PC-9 (cell line): ENCODE measurements around the gene TFCP2L1. TPM values are rescaled to one million over a fixed set of nuclear protein-coding genes. Genes with fewer than 3 reads are reported as not detected.
A peak's percentile ranks its signal among the peaks of the same experiment; 100 is the strongest.

ENCODE experiments used
- BruUV-seq: library from RNA; stranded (reverse); fragments of 400-500 nt; replicated peaks from 2 replicates; lab custom pipeline; 2021; lab: Mats Ljungman, UMichigan
- CTCF ChIA-PET: fragments of 300-600 bp; sonication (Branson Sonifier 250); formaldehyde crosslinking; loops from one replicate; lab custom pipeline; 2022; ENCODE audit warnings: antibody characterized with exemption; lab: Charles Lee
- POLR2A ChIA-PET: fragments of 300-600 bp; sonication (Branson Sonifier 250); formaldehyde crosslinking; loops from one replicate; lab custom pipeline; 2022; ENCODE audit warnings: antibody characterized with exemption; ENCODE audit not compliant: unreplicated experiment; lab: Charles Lee
- DNase-seq, 2 experiments: peaks; one replicate each; pipeline versions ENCODE4 v3.0.0 to v3.0.0-alpha.2; 2015 to 2022; ENCODE audit warnings: mixed read lengths in 1 of 2
- H2AFZ ChIP-seq: fragments of 200-600 bp; sonication (generic); 2 replicates; pipeline ENCODE4 v1.8.1; 2017; ENCODE audit warnings: antibody characterized with exemption
- H3F3A ChIP-seq: fragments of 200-600 bp; sonication (generic); 2 replicates; pipeline ENCODE4 v1.8.1; 2017; ENCODE audit warnings: antibody characterized with exemption, mild to moderate bottlenecking, low read depth; ENCODE audit not compliant: insufficient read depth
- H3K27ac ChIP-seq: fragments of 200-600 bp; sonication (generic); 2 replicates; pipeline ENCODE4 v1.6.1; 2016; ENCODE audit warnings: mixed run types
- H3K27me3 ChIP-seq: fragments of 200-600 bp; sonication (generic); 2 replicates; pipeline ENCODE4 v1.6.1; 2016; ENCODE audit warnings: low read depth, mixed run types; ENCODE audit not compliant: insufficient read depth
- H3K36me3 ChIP-seq: fragments of 200-600 bp; sonication (generic); 2 replicates; pipeline ENCODE4 v1.6.1; 2016; ENCODE audit warnings: low read depth, mixed run types
- H3K4me1 ChIP-seq: fragments of 200-600 bp; sonication (generic); replicated peaks from 2 replicates; pipeline ENCODE4 v1.6.1; 2016; ENCODE audit warnings: mixed run types; ENCODE audit not compliant: insufficient read depth
- H3K4me2 ChIP-seq: fragments of 200-600 bp; sonication (generic); 2 replicates; pipeline ENCODE4 v1.6.1; 2017; ENCODE audit warnings: mixed run types
- H3K4me3 ChIP-seq: fragments of 200-600 bp; sonication (generic); 2 replicates; pipeline ENCODE4 v1.6.1; 2016; ENCODE audit warnings: mixed run types
- H3K79me2 ChIP-seq: fragments of 200-600 bp; sonication (generic); 2 replicates; pipeline ENCODE4 v1.6.1; 2017; ENCODE audit warnings: low read depth, mixed run types
- H3K9me2 ChIP-seq: fragments of 200-600 bp; sonication (generic); 2 replicates; pipeline ENCODE4 v1.8.1; 2017; ENCODE audit warnings: mild to moderate bottlenecking; ENCODE audit not compliant: insufficient read depth
- H3K9me3 ChIP-seq: fragments of 200-600 bp; sonication (generic); 2 replicates; pipeline ENCODE4 v1.8.1; 2016; ENCODE audit warnings: low read depth; ENCODE audit not compliant: insufficient read depth
- H4K20me1 ChIP-seq: fragments of 200-600 bp; sonication (generic); 2 replicates; pipeline ENCODE4 v1.8.1; 2017; ENCODE audit not compliant: insufficient read depth
- CTCF ChIP-seq: fragments of 200-600 bp; sonication (generic); conservative IDR thresholded peaks from 2 replicates; pipeline ENCODE4 v1.6.1; 2017; ENCODE audit warnings: mixed run types, antibody characterized with exemption, mild to moderate bottlenecking, moderate library complexity
- EZH2 ChIP-seq: fragments of 200-600 bp; sonication (generic); IDR thresholded peaks from 2 replicates; pipeline ENCODE4 v1.8.0; 2017; ENCODE audit warnings: antibody characterized with exemption, low read depth
- intact Hi-C: fragments of 100-400 bp; cut with micrococcal nuclease; formaldehyde crosslinking; loops from one replicate; pipeline ENCODE4 v1.10.0; 2022; ENCODE audit not compliant: unreplicated experiment
- total RNA-seq: library from RNA; stranded (reverse); gene quantifications from 2 replicates; pipeline ENCODE4 v1.2.3, GENCODE V29; 2021

TFCP2L1 gene
- total RNA-seq, 1 experiment from 2014 or later = 4.6 TPM

DNA sequence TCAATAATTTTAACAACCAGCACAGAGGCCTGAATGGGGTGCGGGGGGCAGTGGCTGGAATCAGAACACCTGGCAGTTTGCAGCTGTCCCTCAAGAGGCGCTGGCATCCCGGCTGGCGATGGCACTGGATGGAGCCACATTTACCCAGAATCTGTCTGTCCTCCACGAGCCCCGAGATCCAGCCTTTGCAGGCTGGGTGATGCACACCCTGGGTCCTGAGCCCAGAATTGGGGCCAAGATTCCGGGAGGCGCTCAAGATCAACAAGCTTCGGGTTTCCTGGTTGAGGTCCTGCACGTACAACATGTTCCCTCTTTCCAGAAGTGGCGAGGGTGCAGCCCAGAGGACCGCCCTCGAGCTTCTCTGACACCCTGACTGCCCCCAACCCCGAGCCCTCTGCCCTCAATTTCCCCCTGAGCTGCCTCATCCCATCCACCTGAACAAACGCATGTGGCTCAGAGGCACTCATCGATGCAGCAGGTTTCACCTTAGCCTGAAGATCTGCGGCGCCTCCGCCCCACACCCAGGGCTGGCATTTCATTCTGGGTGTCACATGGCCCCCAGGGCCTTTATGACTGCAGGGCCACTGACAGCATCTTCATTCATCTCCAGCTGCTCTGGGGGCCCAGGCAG, 97.5 kb downstream of the TFCP2L1 start:
- BruUV-seq = no TSS peak
- DNase-seq = no peak
- H3K27me3 ChIP-seq = no peaks in the 10 kb centered on the region
- H3K36me3 ChIP-seq = no peaks in the 10 kb centered on the region
- H2AFZ ChIP-seq = no peak overlapping the region
- POLR2A ChIA-PET = no interaction called here
- no peak for TF ChIP-seq CTCF
- TF ChIP-seq EZH2 = no peak
- intact Hi-C loops = no loop called here
- CTCF ChIA-PET = no interaction called here
- no peak overlapping the region for H3K4me3 ChIP-seq
- H3F3A ChIP-seq = peaks cover 18% of the 10 kb centered on the region; the same call in 1 of the 2 replicates
- no peak overlapping the region for H3K27ac ChIP-seq
- H3K4me1 ChIP-seq = peaks cover 16% of the 10 kb centered on the region
- no peaks in the 10 kb centered on the region for H3K9me2 ChIP-seq
- H3K79me2 ChIP-seq = no peaks in the 10 kb centered on the region
- H4K20me1 ChIP-seq = no peaks in the 10 kb centered on the region
- H3K9me3 ChIP-seq = no peaks in the 10 kb centered on the region
- H3K4me2 ChIP-seq = no peak overlapping the region

DNA sequence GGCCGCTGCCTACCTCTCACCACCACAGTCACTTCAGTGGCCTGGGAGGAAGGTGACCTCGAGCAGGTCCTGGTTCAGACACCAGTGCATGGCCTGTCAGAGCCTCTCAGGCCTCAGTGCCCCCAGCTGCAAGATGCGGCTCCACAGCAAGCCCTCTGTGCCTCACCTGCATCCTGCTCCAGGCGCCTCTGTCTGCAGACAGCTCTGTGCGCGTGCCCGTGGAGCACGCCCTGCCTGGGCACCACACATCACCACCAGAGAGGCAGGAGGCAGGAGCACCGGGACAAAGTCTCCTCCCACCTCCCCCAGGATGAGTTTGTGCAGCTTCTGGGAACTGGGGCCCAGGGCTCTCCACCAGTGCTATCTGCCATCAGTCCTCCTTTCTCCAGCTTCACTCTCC, 98.7 kb downstream of the TFCP2L1 start:
- DNase-seq = no peak
- intact Hi-C loops = no loop called here
- Histone ChIP-seq H3K36me3 (no peaks in the 10 kb centered on the region), H3K79me2 (no peaks in the 10 kb centered on the region), H3K9me2 (no peaks in the 10 kb centered on the region), H3K27me3 (no peaks in the 10 kb centered on the region), H2AFZ (no peak overlapping the region), H3K4me2 (peak overlapping the region; percentile 26; the same call in 1 of the 2 replicates), H4K20me1 (no peaks in the 10 kb centered on the region), H3K9me3 (no peaks in the 10 kb centered on the region), H3F3A (peaks cover 18% of the 10 kb centered on the region; the same call in 1 of the 2 replicates), H3K4me1 (peaks cover 16% of the 10 kb centered on the region), H3K4me3 (no peak overlapping the region), H3K27ac (peak overlapping the region; percentile 17)
- POLR2A ChIA-PET = no interaction called here
- TF ChIP-seq CTCF (no peak), EZH2 (no peak)
- CTCF ChIA-PET = interaction anchor here (1.8 kb wide), 1 partner anchor 58 kb away, joined by 5 read pairs; no protein-coding TSS in a partner anchor
- BruUV-seq = no TSS peak

- POLR2A ChIA-PET = no interaction called here
- peaks cover 18% of the 10 kb centered on the region; the same call in 1 of the 2 replicates for H3F3A ChIP-seq
- CTCF ChIA-PET = interaction anchor here (1.8 kb wide), 1 partner anchor 57 kb away, joined by 5 read pairs; no protein-coding TSS in a partner anchor
- no peaks in the 10 kb centered on the region for H3K27me3 ChIP-seq
- intact Hi-C loops = no loop called here
- no peaks in the 10 kb centered on the region for H3K36me3 ChIP-seq
- no peak for TF ChIP-seq EZH2
- no peaks in the 10 kb centered on the region for H3K9me3 ChIP-seq
- no peaks in the 10 kb centered on the region for H4K20me1 ChIP-seq
- H3K27ac ChIP-seq = no peak overlapping the region
- H3K4me1 ChIP-seq = peaks cover 16% of the 10 kb centered on the region
- H3K9me2 ChIP-seq = no peaks in the 10 kb centered on the region
- peak; percentile 69 to 89 for DNase-seq
- no peak overlapping the region for H3K4me3 ChIP-seq
- no peaks in the 10 kb centered on the region for H3K79me2 ChIP-seq
- H2AFZ ChIP-seq = no peak overlapping the region
- no TSS peak for BruUV-seq
- peak overlapping the region; percentile 26 for H3K4me2 ChIP-seq
Observed at GRCh38 chr2:121185571-121186074, 99.4 kb downstream of the TFCP2L1 start.
